H1 (cell line): ENCODE data around the gene SUSD6. TPM values are rescaled to one million over a fixed set of nuclear protein-coding genes. Genes with fewer than 3 reads are reported as not detected.

Source experiments
- ASH2L ChIP-seq: fragments of 200-600, 300-600 bp; sonication (generic); IDR thresholded peaks from one replicate; pipeline ENCODE4 v1.7.1; 2017; ENCODE audit warnings: low read length
- JUND ChIP-seq: IDR thresholded peaks from 2 replicates; pipeline ENCODE4 v1.6.1; 2011; ENCODE audit warnings: mild to moderate bottlenecking, improper control_type of control experiment, low read length
- NRF1 ChIP-seq: IDR thresholded peaks from 2 replicates; pipeline ENCODE4 v1.6.1; 2011; ENCODE audit warnings: mild to moderate bottlenecking, low read depth, low read length, improper control_type of control experiment
- POLR2AphosphoS5 ChIP-seq: IDR thresholded peaks from 2 replicates; pipeline ENCODE4 v1.6.1; 2011; ENCODE audit warnings: low read depth, low read length
- RBBP5 ChIP-seq: IDR thresholded peaks from 2 replicates; pipeline ENCODE4 v1.7.1; 2012; ENCODE audit warnings: low read depth, mild to moderate bottlenecking, inconsistent platforms, low read length, moderate library complexity, borderline replicate concordance
- RNF2 ChIP-seq: fragments of 200-900, 300-1000 bp; sonication (generic); IDR thresholded peaks from 2 replicates; pipeline ENCODE4 v1.7.1; 2016; ENCODE audit warnings: borderline replicate concordance, low read depth, mild to moderate bottlenecking, antibody characterized with exemption, low read length; ENCODE audit not compliant: poor library complexity, severe bottlenecking; ENCODE audit errors: missing control alignments
- RXRA ChIP-seq: IDR thresholded peaks from 2 replicates; pipeline ENCODE4 v1.6.1; 2011; ENCODE audit warnings: low read depth, mild to moderate bottlenecking, low read length, moderate library complexity; ENCODE audit not compliant: insufficient read depth
- SP4 ChIP-seq: IDR thresholded peaks from 2 replicates; pipeline ENCODE4 v1.6.1; 2012; ENCODE audit warnings: low read length, inconsistent platforms
- YY1 ChIP-seq: IDR thresholded peaks from 2 replicates; pipeline ENCODE4 v1.6.1; 2011; ENCODE audit warnings: low read depth, mild to moderate bottlenecking, low read length
- polyA plus RNA-seq, 7 experiments: library from polyadenylated mRNA; depleted of rRNA in 3 of 7; stranded (reverse) in 5 of 7; unstranded in 2 of 7; fragments of >200 nt in 5 of 7; fragments of 200-250 nt in 2 of 7; gene quantifications; 1 replicate in 5 of 7; 2 replicates in 1 of 7; 4 replicates in 1 of 7; pipeline versions ENCODE4 v1.2.1 to v1.2.3, GENCODE V29; 2011 to 2013; ENCODE audit warnings: missing spikeins in 2 of 7, mixed read lengths in 2 of 7
- total RNA-seq: library from RNA; stranded (reverse); fragmentation: NEBNext Ultra II Directional; extraction: Animal tissue kit (Norgen Biotek cat#: 25700); gene quantifications from 2 replicates; pipeline ENCODE4 v1.2.1, GENCODE V29; 2021
- TF ChIP-seq, protein P1 (sequence below): IDR thresholded peaks from 2 replicates; pipeline ENCODE4 v1.6.1; 2011; ENCODE audit warnings: low read depth, mild to moderate bottlenecking, low read length; ENCODE audit not compliant: insufficient read depth

The SUSD6 gene
- total and polyA plus RNA-seq, 2 of the 8 experiments (the other 6 are each of a cell fraction or from before 2014, with no cell fraction given) = 3.0 to 3.8 TPM

DNA sequence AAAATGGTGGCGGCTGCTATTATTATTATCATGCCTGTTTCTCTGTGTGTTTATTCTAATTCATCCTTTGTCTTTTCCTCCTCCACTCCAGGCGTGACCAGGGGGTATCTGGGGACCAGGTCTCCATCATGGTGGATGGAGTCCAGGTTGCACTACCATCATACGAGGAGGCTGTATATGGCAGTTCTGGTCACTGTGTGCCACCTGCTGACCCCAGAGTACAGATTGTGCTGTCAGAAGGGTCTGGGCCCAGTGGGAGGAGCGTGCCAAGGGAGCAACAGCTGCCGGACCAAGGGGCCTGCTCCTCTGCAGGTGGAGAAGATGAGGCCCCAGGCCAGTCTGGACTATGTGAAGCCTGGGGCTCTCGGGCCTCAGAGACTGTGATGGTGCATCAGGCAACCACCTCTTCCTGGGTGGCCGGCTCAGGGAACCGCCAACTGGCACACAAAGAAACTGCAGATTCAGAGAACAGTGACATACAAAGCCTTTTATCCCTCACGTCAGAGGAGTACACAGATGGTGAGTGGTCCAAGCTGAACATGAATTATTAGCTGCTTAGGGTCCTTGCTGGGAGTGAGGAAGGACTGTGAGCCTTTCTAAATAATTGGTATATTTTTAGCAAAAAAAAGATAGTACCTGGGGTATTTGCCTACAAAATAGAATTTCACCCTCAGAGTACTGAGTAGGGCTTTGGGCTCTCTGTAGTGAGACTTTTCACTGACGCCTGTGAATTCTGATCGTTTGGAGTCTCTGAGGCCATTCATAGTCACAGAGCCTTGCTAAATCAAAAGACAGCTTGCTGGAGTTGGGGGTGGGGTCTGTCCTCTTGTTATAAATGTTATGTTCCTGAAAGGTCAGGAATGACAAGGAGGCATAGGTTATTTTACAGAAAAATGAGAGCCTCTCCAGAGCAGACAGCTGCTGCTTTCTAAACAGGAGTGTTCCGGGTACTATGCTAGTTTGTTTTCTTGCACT, 97.5 kb downstream of the SUSD6 start (continued):
- TF ChIP-seq YY1 (0 out of 2 replicates have a peak, but pooled peaks have one; percentile 6), JUND (no peak), SP4 (no peak), RXRA (no peak), RNF2 (no peak), POLR2AphosphoS5 (no peak), ASH2L (peak; percentile 26), NRF1 (no peak), RBBP5 (no peak)
- TF ChIP-seq, protein P1, sequence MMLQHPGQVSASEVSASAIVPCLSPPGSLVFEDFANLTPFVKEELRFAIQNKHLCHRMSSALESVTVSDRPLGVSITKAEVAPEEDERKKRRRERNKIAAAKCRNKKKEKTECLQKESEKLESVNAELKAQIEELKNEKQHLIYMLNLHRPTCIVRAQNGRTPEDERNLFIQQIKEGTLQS = 0 out of 2 replicates have a peak, but pooled peaks have one; percentile 10
